Adrenal gland (tissue), 5 donors: ENCODE measurements around the gene DACT2.

Experiments
- CTCF ChIP-seq, 6 experiments: fragments of 450-650 bp in 4 of 6; fragments of 200-600 bp in 2 of 6; sonication (generic) in 1 of 6; IDR thresholded peaks; 1 replicate in 5 of 6; 2 replicates in 1 of 6; pipeline versions ENCODE4 v1.5.1 to v1.8.0; 2016 to 2021; ENCODE audit warnings: antibody characterized with exemption in 6 of 6, mild to moderate bottlenecking in 2 of 6, moderate library complexity in 1 of 6
- POLR2A ChIP-seq, 2 donors: fragments of 450-650 bp; IDR thresholded peaks; one replicate each; pipeline ENCODE4 v1.6.1; 2017; ENCODE audit warnings: antibody characterized with exemption in 2 of 2, mild to moderate bottlenecking in 2 of 2, moderate library complexity in 1 of 2
- donor health status: DM: no; HTN: no; CAD: no.

- no peak for TF ChIP-seq CTCF (IDR thresholded peaks at IDR 0.05)
- TF ChIP-seq POLR2A (IDR thresholded peaks at IDR 0.05): no peak
These were observed 13.9 kb upstream of the DACT2 start for GRCh38 chr6:168333491-168333890.
